Muscle layer of duodenum (tissue), 2 donors: ENCODE data around the gene VPS13A.
"Not testable (repeated sequence)": the region's sequence is repeated elsewhere in the genome, so short reads cannot be mapped to it uniquely, and the experiment has no call there.

Experiments
- H3K27ac ChIP-seq: one replicate; pipeline ENCODE4 v1.7.0; 2013; ENCODE audit warnings: mild to moderate bottlenecking, low read length
- H3K27me3 ChIP-seq: one replicate; pipeline ENCODE4 v1.7.0; 2013; ENCODE audit warnings: low read depth, mild to moderate bottlenecking, control low read depth, low read length
- H3K36me3 ChIP-seq, 2 donors: one replicate each; pipeline ENCODE4 v1.7.0; 2013; ENCODE audit warnings: low read length in 2 of 2, control low read depth in 1 of 2, mild to moderate bottlenecking in 1 of 2; ENCODE audit not compliant: insufficient read depth in 2 of 2, control insufficient read depth in 1 of 2
- H3K4me1 ChIP-seq, 2 donors: one replicate each; pipeline ENCODE4 v1.7.0; 2013; ENCODE audit warnings: low read length in 2 of 2, mild to moderate bottlenecking in 2 of 2, control low read depth in 1 of 2, moderate library complexity in 1 of 2; ENCODE audit not compliant: insufficient read depth in 2 of 2, control insufficient read depth in 1 of 2
- H3K4me3 ChIP-seq, 2 donors: one replicate each; pipeline ENCODE4 v1.7.0; 2013; ENCODE audit warnings: low read length in 2 of 2, low read depth in 1 of 2, mild to moderate bottlenecking in 1 of 2
- H3K9me3 ChIP-seq, 2 donors: one replicate each; pipeline ENCODE4 v1.7.0; 2013; ENCODE audit warnings: low read length in 2 of 2, control low read depth in 1 of 2, mild to moderate bottlenecking in 1 of 2; ENCODE audit not compliant: control insufficient read depth in 1 of 2
- donor health status: healthy.

Gene VPS13A

DNA sequence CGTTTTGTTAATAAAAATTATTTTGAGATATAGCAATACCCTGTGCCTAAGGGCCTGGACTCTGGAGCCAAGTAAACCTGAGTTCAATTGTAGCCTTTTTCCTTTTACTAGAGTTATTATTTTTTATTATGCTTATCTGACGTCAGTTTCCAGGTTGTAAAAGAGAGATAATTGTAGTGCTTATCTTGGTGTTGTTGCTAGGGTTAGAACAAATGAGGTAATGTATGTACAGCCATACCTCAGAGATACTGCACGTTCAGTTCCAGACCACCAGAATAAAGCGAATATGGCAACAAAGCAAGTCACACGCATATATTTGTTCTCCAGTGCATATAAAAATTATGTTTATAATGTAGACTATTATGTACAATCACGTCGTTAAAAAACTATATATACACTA, 215.0 kb downstream of the VPS13A start:
- Histone ChIP-seq H3K4me3 (no peak overlapping the region), H3K27ac (no peak overlapping the region), H3K27me3 (no peaks in the 10 kb centered on the region), H3K36me3 (no peaks in the 10 kb centered on the region), H3K9me3 (no peaks in the 10 kb centered on the region), H3K4me1 (no peaks in the 10 kb centered on the region)

- H3K4me1 ChIP-seq, H3K27me3 ChIP-seq, H3K27ac ChIP-seq: not testable (repeated sequence)
Observed at GRCh38 chr9:77398581-77398980, 221.2 kb downstream of the VPS13A start.

GRCh38 chr9:77399964-77400363, 222.6 kb downstream of the VPS13A start:
- Histone ChIP-seq H3K36me3 (no peaks in the 10 kb centered on the region), H3K9me3 (no peaks in the 10 kb centered on the region), H3K4me1 (no peaks in the 10 kb centered on the region), H3K27me3 (no peaks in the 10 kb centered on the region), H3K4me3 (no peak overlapping the region), H3K27ac (no peak overlapping the region)

More at GRCh38 chr9:77398581-77398980, 221.2 kb downstream of the VPS13A start:
- H3K36me3 ChIP-seq, H3K4me3 ChIP-seq, H3K9me3 ChIP-seq: not testable (repeated sequence)

DNA sequence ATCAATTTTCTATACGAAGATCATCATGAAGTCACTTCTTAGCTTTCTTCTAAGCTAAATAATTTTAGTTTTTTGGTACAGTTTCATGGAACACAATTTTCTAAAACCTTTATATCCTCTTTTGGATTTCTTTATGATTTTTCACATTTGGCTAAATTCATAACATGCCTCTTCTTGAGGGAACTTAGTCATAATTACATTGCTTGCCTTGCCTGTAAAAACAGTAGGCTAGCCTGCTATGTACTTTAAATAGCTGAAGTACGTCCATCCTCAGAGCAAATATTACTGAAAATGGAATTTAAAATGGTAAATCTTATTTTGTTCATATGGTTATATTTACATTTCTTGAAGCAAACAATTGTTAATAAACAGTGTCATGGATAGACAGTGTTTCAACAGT, 225.0 kb downstream of the VPS13A start:
- peaks cover 6 to 13% of the 10 kb centered on the region in 2 donors for H3K36me3 ChIP-seq
- no peak overlapping the region for H3K4me3 ChIP-seq
- no peaks in the 10 kb centered on the region for H3K9me3 ChIP-seq
- no peaks in the 10 kb centered on the region for H3K27me3 ChIP-seq
- H3K27ac ChIP-seq = no peak overlapping the region
- H3K4me1 ChIP-seq = no peaks in the 10 kb centered on the region

- Histone ChIP-seq H3K4me3 (no peak overlapping the region), H3K36me3 (peaks cover 6 to 18% of the 10 kb centered on the region in 2 donors), H3K4me1 (no peaks in the 10 kb centered on the region), H3K27me3 (no peaks in the 10 kb centered on the region), H3K27ac (no peak overlapping the region), H3K9me3 (no peaks in the 10 kb centered on the region)
Observed at GRCh38 chr9:77403239-77403638, 225.9 kb downstream of the VPS13A start.

- H3K27me3 ChIP-seq, H3K27ac ChIP-seq, H3K4me1 ChIP-seq, H3K4me3 ChIP-seq, H3K9me3 ChIP-seq: not testable (repeated sequence)
- H3K36me3 ChIP-seq = peaks cover 6 to 19% of the 10 kb centered on the region in 2 donors
Observed at GRCh38 chr9:77408521-77408920, 231.2 kb downstream of the VPS13A start.

DNA sequence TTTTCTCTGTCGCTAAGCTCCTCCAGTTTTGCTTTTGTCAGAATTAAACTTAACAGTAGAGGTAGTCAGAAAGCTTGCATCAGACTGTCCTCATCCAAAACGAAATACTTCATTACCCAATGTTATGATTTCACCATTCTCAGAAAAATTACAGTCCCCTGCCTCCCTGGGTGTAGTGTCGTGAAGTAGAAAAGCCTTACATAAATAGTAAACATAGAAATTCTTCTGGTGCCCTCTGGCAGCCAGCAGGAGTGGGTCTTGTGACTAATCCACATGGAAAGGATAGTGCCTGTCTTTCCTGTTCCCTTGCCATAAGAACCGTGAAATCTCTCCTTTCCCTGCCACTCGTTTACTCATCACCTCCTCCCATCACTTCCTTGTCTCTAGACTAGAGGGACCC, 240.2 kb downstream of the VPS13A start:
- Histone ChIP-seq H3K4me1 (no peaks in the 10 kb centered on the region), H3K9me3 (no peaks in the 10 kb centered on the region), H3K27me3 (no peaks in the 10 kb centered on the region), H3K4me3 (no peak overlapping the region), H3K36me3 (peaks cover 0 to 10% of the 10 kb centered on the region in 2 donors), H3K27ac (no peak overlapping the region)

DNA sequence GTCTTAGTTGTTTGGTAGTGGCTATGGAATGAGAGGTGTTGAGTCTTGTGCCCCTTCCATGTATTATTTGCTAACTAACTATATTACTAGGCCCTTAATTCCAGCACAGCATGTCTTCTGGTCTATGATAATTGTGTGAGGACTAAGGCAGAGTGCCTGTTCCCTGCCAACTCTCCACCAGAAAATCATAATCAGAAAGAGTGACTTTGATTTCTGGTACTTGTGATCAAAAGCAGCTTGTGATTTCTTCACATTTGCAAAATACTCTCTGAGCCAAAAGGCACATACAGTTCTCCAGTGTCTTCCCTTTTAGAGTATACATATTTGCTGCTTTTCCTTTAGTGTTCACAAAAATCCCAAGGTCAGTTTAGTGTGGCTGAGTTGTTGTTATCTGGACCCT, 240.9 kb downstream of the VPS13A start:
- H3K36me3 ChIP-seq = peaks cover 0 to 10% of the 10 kb centered on the region in 2 donors
- no peaks in the 10 kb centered on the region for H3K27me3 ChIP-seq
- no peaks in the 10 kb centered on the region for H3K4me1 ChIP-seq
- no peak overlapping the region for H3K4me3 ChIP-seq
- H3K27ac ChIP-seq = no peak overlapping the region
- no peaks in the 10 kb centered on the region for H3K9me3 ChIP-seq

GRCh38 chr9:77420641-77421040, 243.3 kb downstream of the VPS13A start:
- Histone ChIP-seq H3K9me3 (no peaks in the 10 kb centered on the region), H3K4me3 (no peak overlapping the region), H3K27ac (no peak overlapping the region), H3K36me3 (peaks cover 7 to 10% of the 10 kb centered on the region in 2 donors), H3K27me3 (no peaks in the 10 kb centered on the region), H3K4me1 (no peaks in the 10 kb centered on the region)

DNA sequence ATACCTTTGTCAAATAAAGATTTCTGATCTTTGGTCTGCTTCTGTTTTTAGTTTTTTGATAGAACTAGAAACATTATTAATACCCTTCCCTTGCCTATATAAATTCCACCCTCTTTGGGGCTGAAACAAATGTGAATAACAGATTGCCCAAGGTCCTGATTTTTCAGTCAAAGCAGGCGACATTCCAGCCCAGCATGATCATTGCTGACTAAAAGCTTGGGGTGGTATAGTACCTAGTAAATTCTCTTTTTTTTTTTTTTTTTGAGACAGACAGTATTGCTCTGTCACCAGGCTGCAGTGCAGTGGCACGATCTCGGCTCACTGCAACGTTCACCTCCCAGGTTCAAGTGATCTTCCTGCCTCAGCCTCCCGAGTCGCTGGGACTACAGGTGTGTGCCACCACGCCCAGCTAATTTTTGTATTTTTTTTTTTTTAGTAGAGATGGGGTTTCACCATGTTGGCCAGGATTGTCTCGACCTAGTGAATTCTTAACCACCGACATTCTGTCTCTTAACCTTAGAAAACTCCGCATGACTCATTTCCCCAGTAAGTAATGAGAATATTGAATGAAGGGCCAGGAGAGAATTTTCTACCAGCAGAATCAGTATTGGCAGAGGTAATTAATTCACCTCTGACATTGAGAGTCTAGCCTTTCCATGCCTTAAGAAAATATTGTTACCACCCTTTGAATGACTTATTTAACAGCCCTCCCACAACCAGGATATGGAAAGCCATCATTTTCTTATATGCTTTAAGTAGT, 244.4 kb downstream of the VPS13A start:
- no peaks in the 10 kb centered on the region for H3K27me3 ChIP-seq
- no peak overlapping the region for H3K27ac ChIP-seq
- no peak overlapping the region for H3K4me3 ChIP-seq
- H3K4me1 ChIP-seq = no peaks in the 10 kb centered on the region
- H3K36me3 ChIP-seq = peaks cover 7 to 9% of the 10 kb centered on the region in 2 donors
- H3K9me3 ChIP-seq = no peaks in the 10 kb centered on the region

- Histone ChIP-seq H3K9me3 (no peaks in the 10 kb centered on the region), H3K4me3 (no peak overlapping the region), H3K36me3 (peaks cover 3 to 7% of the 10 kb centered on the region in 2 donors), H3K27ac (no peak overlapping the region), H3K27me3 (no peaks in the 10 kb centered on the region), H3K4me1 (no peaks in the 10 kb centered on the region)
Observed at GRCh38 chr9:77422969-77423368, 245.6 kb downstream of the VPS13A start.

DNA sequence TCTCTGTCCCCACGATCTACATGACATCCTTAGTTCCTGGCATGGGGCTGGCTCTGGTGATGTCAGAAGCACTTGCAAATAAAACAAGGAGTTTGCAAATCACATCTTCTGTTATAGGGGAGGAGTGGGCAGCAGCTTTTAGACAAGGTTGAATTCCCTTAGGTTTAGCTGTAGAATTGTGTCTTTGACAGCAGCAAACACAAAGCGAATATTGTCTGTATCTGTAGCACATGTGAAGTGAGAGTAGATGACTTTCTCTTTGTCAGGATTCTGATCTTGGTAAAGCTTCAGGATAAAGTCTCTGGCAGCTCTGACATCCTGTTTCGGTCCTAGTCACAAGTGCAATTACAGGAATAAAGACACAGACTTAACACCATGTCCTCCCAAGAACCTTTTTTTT, 246.5 kb downstream of the VPS13A start:
- Histone ChIP-seq H3K36me3 (peaks cover 0 to 7% of the 10 kb centered on the region in 2 donors), H3K27me3 (no peaks in the 10 kb centered on the region), H3K9me3 (no peaks in the 10 kb centered on the region), H3K4me1 (no peaks in the 10 kb centered on the region), H3K27ac (no peak overlapping the region), H3K4me3 (no peak overlapping the region)
